Activated naive CD4-positive, alpha-beta T cell treated with anti-CD3 and anti-CD28 coated beads, Interleukin-2, amount 50 U/mL, for 72 hours (primary cell): ENCODE results near the gene STAG1. TPM values are rescaled to one million over a fixed set of nuclear protein-coding genes. Genes with fewer than 3 reads are reported as not detected.
"Not testable (repeated sequence)": the region's sequence is repeated elsewhere in the genome, so short reads cannot be mapped to it uniquely, and the experiment has no call there.

Source experiments
- ATAC-seq, 2 donors: fragments of 150-1000 bp; cut with Tn5 transposase; 2 replicates each; pipeline ENCODE4 v1.10.0; 2021; ENCODE audit warnings: mild to moderate bottlenecking in 2 of 2, moderate library complexity in 2 of 2
- DNase-seq, 2 donors: peaks; one replicate each; pipeline ENCODE4 v3.0.0; 2021 to 2022; ENCODE audit warnings: low spot score in 2 of 2
- H3K27ac Mint-ChIP-seq, 2 donors: one replicate each; pipeline ENCODE4 v1.8.0; 2022; ENCODE audit warnings: mild to moderate bottlenecking in 2 of 2, mixed read lengths in 2 of 2
- H3K36me3 Mint-ChIP-seq, 2 donors: one replicate each; pipeline ENCODE4 v1.8.0; 2022; ENCODE audit warnings: mixed read lengths in 2 of 2
- H3K9me3 Mint-ChIP-seq, 2 donors: one replicate each; pipeline ENCODE4 v1.8.0; 2022; ENCODE audit warnings: mixed read lengths in 2 of 2
- total RNA-seq, 2 donors: library from RNA; stranded (reverse); gene quantifications; one replicate each; pipeline ENCODE4 v1.2.3, GENCODE V29; 2022

STAG1 gene
- total RNA-seq, result 10 to 100 TPM; 35.8 to 40.5 TPM

GRCh38 chr3:136752172-136752421 lies at the start of gene STAG1:
TSS of gene STAG1 (minus strand) at chr3:136752378. CDS start at chr3:136630898, 121,480 bp downstream.
- H3K9me3 Mint-ChIP-seq, result no peaks in the 10 kb centered on the region
- peak within 1 kb of the TSS; percentile 94 to 97 for H3K27ac Mint-ChIP-seq
- H3K36me3 Mint-ChIP-seq, result peaks cover 15 to 23% of the 10 kb centered on the region in 2 donors
- DNase-seq, result no peak
- ATAC-seq, result no peak

GRCh38 chr3:136801146-136801545 lies 49.0 kb upstream of the STAG1 start:
- H3K9me3 Mint-ChIP-seq, DNase-seq, ATAC-seq, H3K36me3 Mint-ChIP-seq, H3K27ac Mint-ChIP-seq: not testable (repeated sequence)

- H3K9me3 Mint-ChIP-seq, result no peaks in the 10 kb centered on the region
- ATAC-seq (no peak), DNase-seq (no peak)
- H3K36me3 Mint-ChIP-seq, result no peaks in the 10 kb centered on the region
- no peak overlapping the region for H3K27ac Mint-ChIP-seq
These were observed 40.6 kb upstream of the STAG1 start for GRCh38 chr3:136792556-136793330.

- H3K9me3 Mint-ChIP-seq, result no peaks in the 10 kb centered on the region
- no peak overlapping the region for H3K27ac Mint-ChIP-seq
- ATAC-seq, result no peak
- H3K36me3 Mint-ChIP-seq, result no peaks in the 10 kb centered on the region
- DNase-seq, result no peak
These were observed 38.6 kb upstream of the STAG1 start for GRCh38 chr3:136790786-136791185.

- H3K27ac Mint-ChIP-seq, result no peak overlapping the region
- DNase-seq, result no peak
- H3K9me3 Mint-ChIP-seq, result no peaks in the 10 kb centered on the region
- no peak for ATAC-seq
- no peaks in the 10 kb centered on the region for H3K36me3 Mint-ChIP-seq
These were observed 37.8 kb upstream of the STAG1 start for GRCh38 chr3:136789976-136790375.

GRCh38 chr3:136788154-136788553 lies 36.0 kb upstream of the STAG1 start:
- ATAC-seq, result no peak
- DNase-seq, result no peak
- Mint-ChIP-seq H3K27ac (no peak overlapping the region), H3K36me3 (no peaks in the 10 kb centered on the region), H3K9me3 (no peaks in the 10 kb centered on the region)

- DNase-seq (no peak), ATAC-seq (peak; percentile 64 to 87)
- Mint-ChIP-seq H3K9me3 (no peaks in the 10 kb centered on the region), H3K27ac (peak overlapping the region; percentile 5 to 68), H3K36me3 (no peaks in the 10 kb centered on the region)
These were observed 35.2 kb upstream of the STAG1 start for GRCh38 chr3:136787349-136787748.

- Mint-ChIP-seq H3K9me3 (no peaks in the 10 kb centered on the region), H3K36me3 (no peaks in the 10 kb centered on the region), H3K27ac (no peak overlapping the region)
- no peak for ATAC-seq
- no peak for DNase-seq
These were observed 31.6 kb upstream of the STAG1 start for GRCh38 chr3:136783708-136784191.

GRCh38 chr3:136780741-136781140 lies 28.6 kb upstream of the STAG1 start:
- ATAC-seq (no peak), DNase-seq (no peak)
- no peaks in the 10 kb centered on the region for H3K36me3 Mint-ChIP-seq
- no peaks in the 10 kb centered on the region for H3K9me3 Mint-ChIP-seq
- no peak overlapping the region for H3K27ac Mint-ChIP-seq

- ATAC-seq (no peak), DNase-seq (no peak)
- Mint-ChIP-seq H3K27ac (no peak overlapping the region), H3K9me3 (no peaks in the 10 kb centered on the region), H3K36me3 (no peaks in the 10 kb centered on the region)
These were observed 26.7 kb upstream of the STAG1 start for GRCh38 chr3:136778865-136779264.

GRCh38 chr3:136772709-136773108 lies 20.5 kb upstream of the STAG1 start:
- no peak for ATAC-seq
- no peak overlapping the region for H3K27ac Mint-ChIP-seq

GRCh38 chr3:136758160-136759102 lies 6.3 kb upstream of the STAG1 start:
- not testable (repeated sequence) for H3K27ac Mint-ChIP-seq, DNase-seq, ATAC-seq
- H3K9me3 Mint-ChIP-seq, result peaks cover 7 to 18% of the 10 kb centered on the region in 2 donors
- H3K36me3 Mint-ChIP-seq, result peaks cover 18 to 24% of the 10 kb centered on the region in 2 donors

More at GRCh38 chr3:136772709-136773108, 20.5 kb upstream of the STAG1 start:
- H3K36me3 Mint-ChIP-seq, result no peaks in the 10 kb centered on the region
- DNase-seq, result no peak
- no peaks in the 10 kb centered on the region for H3K9me3 Mint-ChIP-seq

- Mint-ChIP-seq H3K27ac (peak overlapping the region; percentile 50 to 94), H3K9me3 (no peaks in the 10 kb centered on the region), H3K36me3 (peaks cover 12 to 17% of the 10 kb centered on the region in 2 donors)
- DNase-seq, result no peak
- no peak for ATAC-seq
These were observed 3.0 kb upstream of the STAG1 start for GRCh38 chr3:136755192-136755591.

GRCh38 chr3:136753326-136753939 lies 1.3 kb upstream of the STAG1 start:
- Mint-ChIP-seq H3K36me3 (peaks cover 15 to 23% of the 10 kb centered on the region in 2 donors), H3K27ac (peak overlapping the region; percentile 94 to 97), H3K9me3 (no peaks in the 10 kb centered on the region)
- ATAC-seq, result no peak
- DNase-seq, result no peak

GRCh38 chr3:136752422-136753325 lies 496 bp upstream of the STAG1 start:
- peak; percentile 99 to 100 for DNase-seq
- ATAC-seq, result peak; percentile 86 to 91
- Mint-ChIP-seq H3K36me3 (peaks cover 15 to 23% of the 10 kb centered on the region in 2 donors), H3K9me3 (no peaks in the 10 kb centered on the region), H3K27ac (peak overlapping the region; percentile 94 to 97)
